Stromal cell of bone marrow (primary cell): ENCODE results near the gene TRH.

Experiments
- DNase-seq: peaks from one replicate; pipeline ENCODE4 v3.0.0-alpha.2; 2012; ENCODE audit warnings: low read depth

TRH gene, protein sequence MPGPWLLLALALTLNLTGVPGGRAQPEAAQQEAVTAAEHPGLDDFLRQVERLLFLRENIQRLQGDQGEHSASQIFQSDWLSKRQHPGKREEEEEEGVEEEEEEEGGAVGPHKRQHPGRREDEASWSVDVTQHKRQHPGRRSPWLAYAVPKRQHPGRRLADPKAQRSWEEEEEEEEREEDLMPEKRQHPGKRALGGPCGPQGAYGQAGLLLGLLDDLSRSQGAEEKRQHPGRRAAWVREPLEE

DNA sequence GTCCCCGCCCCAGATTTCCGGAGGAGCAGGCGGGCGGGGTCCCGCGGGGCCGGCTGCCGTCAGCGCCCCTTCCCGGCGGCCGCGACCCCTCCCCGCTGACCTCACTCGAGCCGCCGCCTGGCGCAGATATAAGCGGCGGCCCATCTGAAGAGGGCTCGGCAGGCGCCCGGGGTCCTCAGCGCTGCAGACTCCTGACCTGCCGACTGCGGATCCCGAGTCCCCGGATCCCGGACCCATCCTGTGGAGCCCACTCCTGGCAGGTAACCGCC lies at the start of gene TRH:
Gene TRH, plus strand, starts transcription at position 157 of the 269 bp plus-strand sequence. CDS start 1,097 bp downstream, outside the sequence.
- no peak for DNase-seq

DNA sequence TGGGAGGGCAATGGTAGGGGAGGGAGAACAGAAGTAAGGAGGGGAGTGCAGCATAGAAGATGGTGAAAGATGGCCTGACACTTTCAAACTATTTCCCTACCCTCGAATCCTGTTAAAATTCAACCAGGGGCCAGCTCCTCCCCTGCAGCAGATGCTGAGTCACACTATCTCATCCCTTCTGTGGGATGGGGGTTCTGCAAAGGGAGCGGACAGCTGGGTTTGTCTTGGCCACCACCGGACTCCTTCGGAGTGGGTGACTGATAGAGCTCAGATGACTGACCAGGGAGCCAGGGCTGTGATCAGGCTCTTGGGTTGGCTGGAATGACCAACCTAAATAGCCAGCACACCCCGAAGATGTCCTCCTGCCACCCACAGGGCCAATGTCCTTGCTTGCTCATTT lies 47.4 kb upstream of the TRH start:
- peak; percentile 7 for DNase-seq

DNA sequence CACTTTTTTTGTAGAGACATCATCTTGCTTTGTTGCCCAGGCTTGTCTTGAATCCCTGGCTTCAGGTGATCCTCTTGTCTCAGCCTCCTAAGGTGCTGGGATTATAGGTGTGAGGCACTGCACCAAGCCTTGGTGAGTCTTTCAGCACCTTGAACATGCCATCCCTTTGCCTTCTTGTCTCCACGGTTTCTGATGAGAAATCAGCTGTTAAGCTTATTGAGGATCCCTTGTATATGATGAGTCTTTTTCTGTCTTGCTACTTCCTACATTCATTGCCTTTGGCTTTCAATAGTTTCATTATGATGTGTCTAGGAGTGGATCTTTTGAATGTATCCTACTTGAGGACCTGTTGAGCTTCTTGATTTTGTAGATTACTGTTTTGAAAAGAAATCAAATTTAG lies 45.1 kb upstream of the TRH start:
- DNase-seq, result no peak

GRCh38 chr3:129933471-129933870 lies 41.0 kb upstream of the TRH start:
- no peak for DNase-seq

GRCh38 chr3:129934234-129935123 lies 40.0 kb upstream of the TRH start:
- DNase-seq, result peak; percentile 7

DNA sequence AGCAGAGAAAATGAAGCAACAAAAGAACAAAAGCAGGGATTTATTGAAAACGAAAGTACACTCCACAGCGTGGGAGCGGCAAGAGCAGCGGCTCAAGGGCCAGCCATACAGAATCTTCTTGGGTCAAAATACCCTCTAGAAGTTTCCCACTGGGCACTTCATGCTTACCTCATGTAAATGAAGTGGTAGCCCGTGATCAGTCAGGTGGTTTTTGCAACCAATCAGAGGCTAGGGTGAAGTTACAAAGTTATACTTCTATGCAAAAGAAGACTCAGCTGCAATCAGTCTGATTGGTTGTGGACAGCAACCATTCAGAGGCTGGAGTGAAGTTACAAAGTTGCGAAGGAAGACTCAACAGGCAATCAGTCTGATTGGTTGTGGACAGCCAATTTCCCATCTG lies 37.8 kb upstream of the TRH start:
- DNase-seq, result peak; percentile 68

DNA sequence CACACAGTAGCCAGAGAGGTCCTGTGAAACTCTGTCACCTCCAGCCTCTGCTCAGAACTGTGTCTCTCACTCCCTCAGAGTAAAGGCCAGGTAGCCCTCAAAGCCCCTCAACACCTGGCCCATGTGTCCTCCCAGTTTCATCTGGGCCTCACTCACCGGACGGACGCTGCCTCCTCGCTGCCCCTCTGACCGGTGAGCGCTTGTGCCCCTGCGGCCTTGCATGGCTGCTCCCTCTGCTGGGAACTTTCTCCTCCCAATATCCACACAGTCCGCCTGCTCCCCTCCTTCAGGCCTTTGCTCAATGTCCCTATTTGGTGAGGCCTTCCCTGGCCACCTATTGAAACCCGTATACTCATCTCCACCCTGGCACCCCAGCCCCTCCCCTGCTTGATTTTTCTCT lies 36.8 kb upstream of the TRH start:
- DNase-seq, result no peak

GRCh38 chr3:129938140-129938930 lies 36.2 kb upstream of the TRH start:
- no peak for DNase-seq

DNA sequence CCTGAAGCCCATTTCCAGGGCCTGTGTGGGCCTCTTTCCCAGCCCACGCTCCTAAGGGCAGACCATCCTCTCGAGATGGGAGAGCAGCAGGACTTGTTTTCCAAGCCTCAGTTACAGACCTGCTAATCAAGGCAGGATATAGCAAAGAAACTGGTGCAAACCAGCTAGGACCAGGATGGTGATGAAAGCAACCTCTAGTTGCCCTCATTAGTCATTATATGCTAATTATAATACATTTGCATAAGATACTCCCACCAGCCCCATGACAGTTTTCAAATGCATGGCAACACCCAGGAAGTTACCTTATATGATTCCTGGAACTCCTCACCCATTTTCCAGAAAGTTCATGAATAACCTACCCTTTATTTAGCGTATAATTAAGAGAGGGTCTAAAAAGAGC lies 34.4 kb upstream of the TRH start:
- DNase-seq, result no peak

- DNase-seq, result peak; percentile 26
These were observed 32.2 kb upstream of the TRH start for GRCh38 chr3:129942296-129942695.

GRCh38 chr3:129943020-129943419 lies 31.5 kb upstream of the TRH start:
- DNase-seq, result no peak

GRCh38 chr3:129944709-129945108 lies 29.8 kb upstream of the TRH start:
- no peak for DNase-seq

DNA sequence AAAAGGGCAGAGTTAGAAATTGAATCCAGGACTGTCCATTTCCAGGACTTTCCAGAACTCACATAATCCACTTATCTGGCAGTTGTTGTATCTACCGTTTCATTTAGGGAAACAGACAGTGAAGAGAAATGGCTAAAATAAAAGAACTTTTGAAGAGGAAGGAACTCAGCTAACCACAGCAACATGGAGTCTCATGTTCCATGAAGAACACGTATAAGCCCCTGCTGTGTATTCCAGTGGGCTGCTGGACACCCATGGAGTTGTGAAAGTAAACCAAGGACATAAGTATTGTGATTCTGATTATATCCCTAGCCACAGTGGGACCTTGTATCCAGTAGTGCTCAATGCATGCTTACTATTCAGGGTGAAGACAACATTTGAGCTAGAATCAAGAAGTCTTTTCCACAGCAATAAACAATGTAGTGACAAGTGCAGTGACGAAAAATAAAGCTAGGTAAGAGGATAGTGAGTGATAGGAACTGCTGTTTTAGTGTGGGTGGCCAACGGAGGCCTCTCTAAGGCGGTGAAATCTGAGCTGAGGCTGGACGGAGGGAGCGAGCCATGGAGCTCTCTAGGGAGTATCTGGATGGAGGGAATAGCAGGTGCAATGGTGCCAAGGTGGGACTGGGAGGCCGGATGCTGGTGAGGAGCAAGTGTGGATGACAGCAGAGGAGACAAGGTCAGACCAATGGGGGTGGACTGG lies 26.8 kb upstream of the TRH start:
- no peak for DNase-seq

DNA sequence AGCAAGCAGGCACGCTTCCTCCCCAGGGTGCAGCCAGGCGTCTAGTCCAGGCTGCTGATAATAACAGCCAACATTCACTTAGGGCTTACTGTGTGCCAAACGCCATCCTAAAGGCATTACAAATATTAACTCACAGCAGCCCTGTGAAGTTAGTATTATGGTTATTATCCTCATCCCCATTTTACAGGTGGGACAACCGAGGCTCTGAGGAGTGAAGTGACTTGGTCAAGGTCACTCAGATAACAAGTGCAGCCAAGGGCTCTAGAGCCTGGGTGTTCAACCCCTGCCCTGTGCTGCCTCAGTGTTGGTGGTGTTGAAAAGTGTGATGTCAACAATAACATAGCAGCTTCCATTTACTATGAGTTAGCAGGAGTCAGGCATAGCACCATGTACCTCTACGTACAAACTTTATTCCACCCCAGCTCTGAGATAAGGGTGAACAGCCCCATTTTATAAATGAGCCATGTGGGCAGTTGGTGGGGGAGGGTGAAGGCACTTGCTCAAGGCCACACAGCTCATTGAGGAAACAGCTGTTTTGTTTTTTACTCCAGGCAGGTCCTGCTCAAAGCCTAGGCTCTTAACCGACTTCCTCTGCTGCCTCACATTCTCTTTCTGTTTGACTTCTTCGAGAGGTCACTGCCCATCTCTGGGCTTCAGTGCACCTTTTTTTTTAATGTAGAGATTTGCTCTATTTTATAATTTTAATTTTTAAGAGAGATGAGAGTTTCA lies 24.0 kb upstream of the TRH start:
- DNase-seq, result no peak

DNA sequence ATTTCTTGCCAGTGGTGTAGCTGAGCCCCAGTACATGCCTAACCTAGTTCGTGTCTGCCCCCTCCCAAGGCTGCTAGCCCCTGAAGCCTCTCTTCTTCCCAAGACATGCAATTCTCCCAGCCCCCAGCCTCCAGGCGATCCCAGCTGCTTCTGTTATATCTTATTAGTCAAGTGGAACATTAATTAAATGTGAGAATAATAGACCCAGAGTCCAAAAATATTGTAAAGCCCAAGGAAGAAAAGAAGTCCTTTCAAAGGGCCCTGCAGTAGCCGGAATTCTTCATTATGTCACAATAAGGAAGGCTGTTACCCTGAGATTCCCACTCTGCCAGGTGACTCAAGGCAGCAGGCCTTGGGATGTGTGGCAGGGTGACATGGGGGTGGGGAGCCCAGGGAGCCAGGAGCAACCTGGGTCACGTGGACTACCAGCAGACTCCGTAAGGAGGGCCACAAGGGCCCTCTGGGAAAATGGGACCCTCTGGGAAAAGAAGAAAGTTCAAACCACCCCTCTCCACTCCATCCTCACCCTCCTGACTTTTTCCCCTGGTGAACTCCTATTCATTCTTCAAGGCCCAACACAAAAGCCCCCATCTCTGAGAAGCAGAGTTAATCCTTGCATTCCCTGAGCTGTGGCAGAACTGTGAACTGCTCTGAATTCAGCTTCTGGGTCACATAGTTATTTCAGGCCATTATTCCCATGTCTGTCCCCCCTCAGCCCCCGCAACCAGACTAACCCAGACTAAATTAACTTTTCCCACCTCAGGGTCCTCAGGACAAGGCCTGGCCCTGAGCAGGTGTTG lies 21.8 kb upstream of the TRH start:
- DNase-seq, result no peak

GRCh38 chr3:129953621-129954020 lies 20.9 kb upstream of the TRH start:
- no peak for DNase-seq

GRCh38 chr3:129954514-129954913 lies 20.0 kb upstream of the TRH start:
- DNase-seq, result no peak

DNA sequence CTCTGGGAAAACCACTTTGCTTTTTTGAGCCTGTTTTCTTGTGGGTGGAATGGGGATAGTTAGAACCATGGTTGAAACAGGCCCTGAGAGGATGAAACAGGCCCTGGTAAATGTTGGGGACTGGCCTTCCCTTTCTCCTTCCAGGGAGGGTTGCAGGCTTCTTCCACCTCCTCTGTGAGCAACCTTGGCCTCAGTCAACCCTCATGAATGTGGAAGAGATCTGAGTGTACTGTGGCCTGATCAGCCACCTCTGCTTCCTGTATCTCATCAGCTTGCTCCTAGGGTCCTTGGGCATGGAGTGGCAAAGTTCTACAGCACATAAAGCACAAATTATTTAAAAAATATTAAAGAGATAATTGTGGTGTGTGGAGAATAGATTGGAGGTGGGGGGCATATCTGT lies 17.6 kb upstream of the TRH start:
- DNase-seq, result no peak

- no peak for DNase-seq
These were observed 15.8 kb upstream of the TRH start for GRCh38 chr3:129958755-129959154.

DNA sequence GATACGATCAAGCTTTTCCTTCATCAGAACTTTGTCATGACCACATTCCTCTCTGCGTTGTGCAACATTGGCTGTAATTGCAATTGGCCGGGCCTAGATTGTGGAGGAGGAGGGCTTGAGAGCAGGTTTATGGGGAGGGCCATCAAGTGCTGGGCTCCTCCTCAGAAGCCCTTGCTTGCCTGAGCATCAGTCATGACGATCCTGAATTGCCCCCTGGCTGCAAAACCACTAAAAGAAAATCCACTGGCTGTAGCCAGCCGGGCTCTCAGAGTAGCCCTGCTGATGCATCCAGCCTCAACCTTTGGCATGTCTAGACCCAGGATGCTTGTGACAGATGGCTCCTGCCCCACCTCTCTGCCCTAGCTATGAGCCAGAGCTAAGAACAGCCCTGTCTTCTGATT lies 13.4 kb upstream of the TRH start:
- DNase-seq, result no peak

- DNase-seq, result no peak
These were observed 11.9 kb upstream of the TRH start for GRCh38 chr3:129962600-129962999.
